GM21786 (cell line): ENCODE measurements around the gene PLAAT2.

ENCODE experiments used
- ATAC-seq: cut with Tn5 transposase; IDR thresholded peaks from one replicate; pipeline ENCODE4 v1.9.1; 2021; ENCODE audit not compliant: unreplicated experiment

PLAAT2 gene

DNA sequence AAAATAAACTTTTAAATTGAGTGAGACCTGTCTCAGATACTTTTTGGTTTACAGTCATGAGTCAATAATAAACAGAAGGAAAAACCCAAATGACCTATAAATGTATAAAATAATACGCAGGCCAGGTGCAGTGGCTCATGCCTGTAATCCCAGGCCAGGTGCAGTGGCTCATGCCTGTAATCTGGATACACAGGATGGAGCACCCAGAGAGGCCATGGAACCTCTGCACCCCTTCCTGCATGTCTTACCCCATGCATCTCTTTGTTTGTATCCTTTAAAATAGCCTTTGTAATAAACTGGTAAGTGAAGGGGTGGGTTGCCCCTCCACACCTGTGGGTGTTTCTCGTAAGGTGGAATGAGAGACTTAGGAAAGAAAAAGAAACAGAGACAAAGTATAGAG is 35.5 kb downstream of the PLAAT2 start:
- no peak for ATAC-seq

- ATAC-seq: no peak
These were observed 40.0 kb downstream of the PLAAT2 start for GRCh38 chr11:63523151-63523550.

GRCh38 chr11:63521896-63522295 is 41.3 kb downstream of the PLAAT2 start:
- ATAC-seq: no peak

GRCh38 chr11:63520606-63521170 is 42.5 kb downstream of the PLAAT2 start:
- ATAC-seq: no peak

DNA sequence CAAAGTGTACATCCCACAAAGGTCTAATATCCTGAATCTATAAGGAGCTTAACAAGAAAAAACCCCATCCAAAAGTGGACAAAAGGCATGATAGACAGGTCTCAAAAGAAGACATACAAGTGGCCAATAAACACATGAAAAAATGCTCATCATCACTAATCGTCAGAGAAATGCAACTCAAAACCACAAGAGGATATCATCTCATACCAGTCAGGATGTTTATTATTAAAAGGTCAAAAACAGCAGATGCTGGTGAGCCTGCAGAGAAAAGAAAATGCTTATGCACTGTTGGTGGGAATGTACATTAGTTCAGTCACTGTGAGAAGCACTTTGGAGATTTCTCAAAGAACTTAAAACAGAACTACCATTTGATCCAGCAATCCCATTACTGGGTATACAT is 44.6 kb downstream of the PLAAT2 start:
- no peak for ATAC-seq

- ATAC-seq: no peak
These were observed 46.0 kb downstream of the PLAAT2 start for GRCh38 chr11:63517156-63517555.

DNA sequence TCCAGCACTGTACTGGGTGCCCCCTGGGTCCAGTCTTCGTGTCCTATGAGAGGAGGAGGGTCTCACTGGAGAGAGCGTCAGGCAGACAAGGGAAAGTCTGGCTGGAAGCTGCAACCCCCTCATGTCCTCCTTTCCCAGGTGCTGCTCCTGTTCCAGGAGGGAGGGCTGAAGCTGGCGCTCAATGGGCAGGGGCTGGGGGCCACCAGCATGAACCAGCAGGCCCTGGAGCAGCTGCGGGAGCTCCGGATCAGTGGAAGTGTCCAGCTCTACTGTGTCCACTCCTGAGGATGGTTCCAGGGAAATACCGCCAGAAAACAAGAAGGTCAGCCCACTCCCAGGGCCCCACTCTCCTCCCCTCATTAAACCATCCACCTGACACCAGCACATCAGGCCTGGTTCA is 47.1 kb downstream of the PLAAT2 start:
- no peak for ATAC-seq

- no peak for ATAC-seq
These were observed 50.4 kb downstream of the PLAAT2 start for GRCh38 chr11:63512816-63513215.

- no peak for ATAC-seq
These were observed 52.0 kb downstream of the PLAAT2 start for GRCh38 chr11:63511048-63511748.

GRCh38 chr11:63510360-63511047 is 52.7 kb downstream of the PLAAT2 start:
- no peak for ATAC-seq

DNA sequence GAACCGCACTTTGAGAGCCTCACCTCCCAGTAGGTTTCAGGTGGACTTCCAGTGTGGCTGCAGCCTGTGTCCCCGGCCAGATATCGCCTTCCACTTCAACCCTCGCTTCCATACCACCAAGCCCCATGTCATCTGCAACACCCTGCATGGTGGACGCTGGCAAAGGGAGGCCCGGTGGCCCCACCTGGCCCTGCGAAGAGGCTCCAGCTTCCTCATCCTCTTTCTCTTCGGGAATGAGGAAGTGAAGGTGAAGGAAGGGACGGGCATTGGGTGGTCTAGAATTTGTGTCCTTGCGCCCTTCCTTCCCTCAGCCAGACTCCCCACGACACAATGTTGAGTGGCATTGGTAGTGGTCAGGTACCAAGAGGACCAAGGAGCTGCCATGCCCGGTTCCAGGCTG is 54.4 kb downstream of the PLAAT2 start:
- ATAC-seq: no peak

DNA sequence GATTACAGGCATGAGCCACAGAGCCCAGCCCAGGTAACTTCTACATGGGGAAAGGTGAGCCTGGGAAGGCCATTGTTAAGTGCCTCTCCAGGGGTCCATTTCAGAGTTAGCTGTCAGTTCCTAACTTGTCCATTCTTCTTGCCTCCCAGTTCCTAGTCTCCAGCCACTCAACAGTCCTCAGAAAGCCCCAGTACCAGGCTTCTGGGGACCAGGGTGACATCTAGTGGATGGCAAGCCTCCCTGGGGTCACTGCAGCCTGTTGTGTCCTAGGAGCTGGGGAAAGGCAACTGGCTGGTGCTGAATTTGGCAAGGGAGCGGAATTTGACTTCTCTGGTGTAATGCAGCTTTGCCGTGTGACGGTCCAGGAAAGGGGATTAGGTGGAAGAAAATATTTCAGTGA is 55.2 kb downstream of the PLAAT2 start:
- no peak for ATAC-seq

DNA sequence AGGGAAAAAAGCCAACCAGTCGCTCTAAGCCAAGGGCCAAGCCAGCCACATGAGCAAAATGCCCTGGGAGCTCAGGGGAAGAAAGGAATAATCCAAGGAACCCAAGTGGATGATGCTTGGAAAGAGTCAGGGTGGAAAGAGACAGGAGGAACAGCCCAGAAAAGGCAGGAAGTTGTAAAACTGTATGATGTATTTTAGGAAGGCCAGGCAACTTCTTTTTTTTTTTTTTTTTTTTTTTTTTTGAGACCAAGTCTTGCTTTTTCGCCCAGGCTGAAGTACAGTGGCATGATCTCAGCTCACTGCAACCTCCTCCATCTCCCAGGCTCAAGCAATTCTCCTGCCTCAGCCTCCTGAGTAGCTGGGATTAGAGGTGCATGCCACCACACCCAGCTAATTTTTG is 55.7 kb downstream of the PLAAT2 start:
- no peak for ATAC-seq

DNA sequence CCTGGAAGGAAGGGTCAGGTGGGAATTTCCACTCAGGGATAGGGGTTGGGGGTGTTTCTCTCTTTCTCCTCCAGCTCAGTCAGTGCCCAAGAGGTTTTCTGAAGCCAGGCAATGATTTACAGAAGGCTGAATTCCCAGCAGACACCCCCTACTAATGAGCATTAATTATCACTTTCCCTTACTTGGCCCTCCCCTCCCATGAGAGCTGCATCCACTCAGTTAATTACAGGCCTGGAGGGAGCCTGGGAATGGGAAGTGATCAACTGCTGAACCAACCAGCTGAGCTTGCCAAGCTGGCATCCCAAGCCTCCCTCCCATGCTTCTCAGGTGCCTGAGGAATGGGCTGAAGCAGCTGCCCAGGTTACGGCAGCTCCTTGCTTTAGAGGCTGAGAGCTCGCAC is 56.3 kb downstream of the PLAAT2 start:
- no peak for ATAC-seq

- no peak for ATAC-seq
These were observed 57.2 kb downstream of the PLAAT2 start, which contains the start of gene LGALS12 for GRCh38 chr11:63505857-63506528. Gene LGALS12 (plus strand): TSS chr11:63506084. CDS start chr11:63506459, 375 bp downstream.

DNA sequence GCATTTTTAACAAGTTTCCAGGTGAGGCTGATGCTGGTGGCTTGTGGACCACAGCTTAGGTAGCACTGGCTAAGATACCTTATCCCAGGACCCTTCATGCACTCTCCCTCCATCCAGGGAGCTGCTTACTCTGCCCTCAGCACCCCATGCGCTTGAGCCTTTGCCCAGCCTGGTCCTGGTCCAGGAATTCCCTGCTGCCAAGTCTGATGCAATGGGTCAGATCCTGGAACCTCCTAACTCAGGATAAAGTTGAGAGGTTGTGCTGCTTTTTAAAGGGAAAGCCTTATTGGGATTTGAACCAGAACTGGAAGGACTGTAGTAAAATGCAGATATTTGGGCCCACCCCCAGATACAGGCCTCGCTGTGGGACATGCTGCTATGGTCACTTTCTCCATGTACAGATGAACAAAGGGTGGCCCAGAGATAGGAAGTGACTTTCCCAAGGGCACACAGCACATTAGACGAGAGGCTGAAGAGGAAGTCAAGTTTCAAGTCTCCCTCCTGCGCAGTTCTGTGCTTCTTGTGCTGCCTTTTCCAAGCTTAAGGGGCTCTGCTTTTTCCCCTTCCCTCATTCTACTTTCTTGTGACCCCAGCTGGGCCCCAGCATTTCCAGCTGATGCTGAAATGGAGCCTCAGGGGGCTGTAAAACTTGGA is 58.1 kb downstream of the PLAAT2 start:
- ATAC-seq: no peak

DNA sequence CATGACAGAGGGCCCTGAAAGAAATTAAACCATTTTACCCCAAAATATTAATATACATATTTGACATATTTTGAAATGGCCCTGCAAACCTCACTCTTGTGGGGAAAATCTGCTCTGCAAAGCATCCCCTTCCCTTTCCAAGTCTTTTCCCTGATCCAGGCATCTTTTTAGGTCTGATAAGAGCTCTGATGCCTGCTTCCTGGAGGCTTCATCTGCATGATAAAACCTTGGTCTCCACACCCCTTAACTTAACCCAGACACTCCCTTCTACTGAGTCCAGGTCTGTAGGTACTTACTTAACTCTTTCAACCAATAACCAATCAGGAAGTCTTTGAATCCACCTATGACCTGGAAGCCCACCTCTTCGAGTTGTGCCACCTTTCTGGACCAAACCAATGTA is 59.1 kb downstream of the PLAAT2 start:
- no peak for ATAC-seq

DNA sequence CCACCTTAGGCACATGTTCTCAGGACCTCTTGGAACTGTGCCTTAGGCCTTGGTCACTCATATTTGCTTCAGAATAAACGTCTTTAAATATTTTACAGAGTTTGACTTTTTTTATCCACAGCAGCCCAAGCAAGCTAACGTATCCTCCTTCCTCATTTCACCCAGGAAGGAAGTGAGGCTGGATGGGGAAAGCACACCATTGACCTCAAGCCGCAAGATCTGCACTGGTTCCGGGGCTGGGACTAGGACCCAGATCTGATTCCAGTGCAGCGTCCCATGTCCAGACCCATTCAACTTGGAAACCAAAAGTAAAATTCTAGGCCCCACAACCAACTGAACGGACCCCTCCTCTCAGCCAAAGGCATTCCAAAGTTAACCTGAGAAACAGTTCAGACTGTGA is 59.7 kb downstream of the PLAAT2 start:
- no peak for ATAC-seq
